ENCODE results near the gene SLC13A1. TPM values are rescaled to one million over a fixed set of nuclear protein-coding genes. Genes with fewer than 3 reads are reported as not detected.

Gene SLC13A1
- total RNA-seq, 1 experiment from 2014 or later, result not detected

- Histone ChIP-seq H3K27ac (ENCODE audit: low read depth, low read length) (no peak overlapping the region), H3K4me2 (ENCODE audit: low read length) (no peak overlapping the region), H3K9me3 (ENCODE audit: control insufficient read depth in 1 of 2, insufficient read depth in 1 of 2, low read depth in 1 of 2, low read length in 2 of 2) (no peaks in the 10 kb centered on the region), H4K20me1 (ENCODE audit: insufficient read depth) (no peaks in the 10 kb centered on the region), H3K36me3 (ENCODE audit: control insufficient read depth in 1 of 2, insufficient read depth in 2 of 2, low read length in 2 of 2) (no peaks in the 10 kb centered on the region), H3K27me3 (ENCODE audit: insufficient read depth, low read length) (no peaks in the 10 kb centered on the region), H3K4me3 (replicated peaks in 1 of 2; ENCODE audit: low read depth in 1 of 2, low read length in 2 of 2) (no peak overlapping the region), H3K4me1 (ENCODE audit: control insufficient read depth in 1 of 2, insufficient read depth in 2 of 2, low read length in 2 of 2) (no peaks in the 10 kb centered on the region), H3K9ac (ENCODE audit: low read length) (no peak overlapping the region), H2AFZ (ENCODE audit: low read depth, low read length, poor library complexity, severe bottlenecking) (no peak overlapping the region), H3K79me2 (ENCODE audit: insufficient read depth, low read length) (no peaks in the 10 kb centered on the region), H3K9me2 (ENCODE audit: insufficient read depth) (no peaks in the 10 kb centered on the region)
- no peak for ATAC-seq
- CTCF ChIA-PET, result no interaction called here
- TF ChIP-seq CEBPB (IDR thresholded peaks at IDR 0.05; ENCODE audit: low read depth), result no peak
- no peak for TF ChIP-seq SRF (IDR thresholded peaks at IDR 0.05; ENCODE audit: low read depth)
- TF ChIP-seq JUND (IDR thresholded peaks at IDR 0.05), result no peak
- no peak for TF ChIP-seq ZFX (IDR thresholded peaks at IDR 0.05)
- TF ChIP-seq ZNF274 (IDR thresholded peaks at IDR 0.05; ENCODE audit: low read depth, low read length), result no peak
- TF ChIP-seq REST (IDR thresholded peaks at IDR 0.05; ENCODE audit: low read depth), result no peak
- TF ChIP-seq EZH2 (IDR thresholded peaks at IDR 0.05), result no peak
- TF ChIP-seq ATF3 (IDR thresholded peaks at IDR 0.05), result no peak
- intact Hi-C loops (cut with micrococcal nuclease), result no loop called here
- RAD21 ChIA-PET (ENCODE audit: low non-redundant PET in 1 of 2, low total read pairs in 2 of 2, uncharacterized antibody in 2 of 2, unreplicated experiment in 2 of 2), result no interaction called here
- DNase-seq (ENCODE audit: low read depth, low spot score), result no peak
- POLR2A ChIA-PET, result no interaction called here
- no TSS peak for BruUV-seq (replicated peaks)
Measured at GRCh38 chr7:123183431-123183830, 16.3 kb downstream of the SLC13A1 start.

GRCh38 chr7:123177442-123177841 lies 22.3 kb downstream of the SLC13A1 start:
- no peak for DNase-seq (ENCODE audit: low read depth, low spot score)
- Histone ChIP-seq H3K27ac (ENCODE audit: low read depth, low read length) (no peak overlapping the region), H3K27me3 (ENCODE audit: insufficient read depth, low read length) (no peaks in the 10 kb centered on the region), H3K4me2 (ENCODE audit: low read length) (no peak overlapping the region), H3K9ac (ENCODE audit: low read length) (no peak overlapping the region), H3K9me2 (ENCODE audit: insufficient read depth) (no peaks in the 10 kb centered on the region), H4K20me1 (ENCODE audit: insufficient read depth) (no peaks in the 10 kb centered on the region), H3K79me2 (ENCODE audit: insufficient read depth, low read length) (no peaks in the 10 kb centered on the region), H2AFZ (ENCODE audit: low read depth, low read length, poor library complexity, severe bottlenecking) (no peak overlapping the region), H3K36me3 (ENCODE audit: control insufficient read depth in 1 of 2, insufficient read depth in 2 of 2, low read length in 2 of 2) (no peaks in the 10 kb centered on the region), H3K4me1 (ENCODE audit: control insufficient read depth in 1 of 2, insufficient read depth in 2 of 2, low read length in 2 of 2) (no peaks in the 10 kb centered on the region), H3K4me3 (replicated peaks in 1 of 2; ENCODE audit: low read depth in 1 of 2, low read length in 2 of 2) (no peak overlapping the region), H3K9me3 (ENCODE audit: control insufficient read depth in 1 of 2, insufficient read depth in 1 of 2, low read depth in 1 of 2, low read length in 2 of 2) (no peaks in the 10 kb centered on the region)
- TF ChIP-seq TCF7L2 (IDR thresholded peaks at IDR 0.05; ENCODE audit: borderline replicate concordance, extremely low read depth, insufficient read depth, insufficient read length), result no peak
- no peak for TF ChIP-seq POLR2A (IDR thresholded peaks at IDR 0.05; ENCODE audit: borderline replicate concordance, extremely low read depth, insufficient read depth, insufficient read length)
- RAD21 ChIA-PET (ENCODE audit: low non-redundant PET in 1 of 2, low total read pairs in 2 of 2, uncharacterized antibody in 2 of 2, unreplicated experiment in 2 of 2), result no interaction called here
- CTCF ChIA-PET, result no interaction called here
- no peak for ATAC-seq
- POLR2A ChIA-PET, result no interaction called here
- BruUV-seq (replicated peaks), result no TSS peak
- intact Hi-C loops (cut with micrococcal nuclease), result no loop called here

Measured in HCT116 (cell line).